Thymus (tissue), 11 donors: Measurements from ENCODE around the gene IL26. TPM values are rescaled to one million over a fixed set of nuclear protein-coding genes. Genes with fewer than 3 reads are reported as not detected.

Experiments
- DNase-seq, 9 donors: peaks; one replicate each; pipeline ENCODE4 v3.0.0-alpha.2; 2013; ENCODE audit warnings: low spot score in 9 of 9, low read depth in 6 of 9, missing footprints in 1 of 9
- H3K27ac ChIP-seq, 2 donors: one replicate each; pipeline ENCODE4 v1.5.1; 2013; ENCODE audit warnings: control low read depth in 1 of 2, low read depth in 1 of 2, low read length in 1 of 2, mild to moderate bottlenecking in 1 of 2, moderate library complexity in 1 of 2
- H3K27me3 ChIP-seq, 2 donors: one replicate each; pipeline ENCODE4 v1.5.1; 2013; ENCODE audit warnings: low read length in 1 of 2; ENCODE audit not compliant: control insufficient read depth in 2 of 2, insufficient read depth in 1 of 2
- H3K36me3 ChIP-seq, 2 donors: one replicate each; pipeline ENCODE4 v1.5.1; 2013; ENCODE audit warnings: low read length in 1 of 2, mild to moderate bottlenecking in 1 of 2, moderate library complexity in 1 of 2; ENCODE audit not compliant: control insufficient read depth in 2 of 2, insufficient read depth in 2 of 2
- H3K4me1 ChIP-seq, 2 donors: one replicate each; pipeline ENCODE4 v1.5.1; 2013; ENCODE audit warnings: low read length in 2 of 2; ENCODE audit not compliant: control insufficient read depth in 2 of 2, insufficient read depth in 2 of 2
- H3K4me3 ChIP-seq, 2 donors: one replicate each; pipeline ENCODE4 v1.5.1; 2013; ENCODE audit warnings: low read length in 2 of 2, control low read depth in 1 of 2, mild to moderate bottlenecking in 1 of 2
- H3K9me3 ChIP-seq, 2 donors: one replicate each; pipeline ENCODE4 v1.5.1; 2013; ENCODE audit warnings: low read length in 1 of 2, mild to moderate bottlenecking in 1 of 2; ENCODE audit not compliant: control insufficient read depth in 2 of 2, insufficient read depth in 1 of 2
- WGBS: extraction: QIAGEN DNeasy Blood & Tissue Kit; methylation state at CpG from one replicate; pipeline ENCODE4 v1.1.7; 2013; 5-methylcytosine and 5-hydroxymethylcytosine counted together
- polyA plus RNA-seq: library from polyadenylated mRNA; stranded (reverse); fragments of 200-250 nt; gene quantifications from one replicate; pipeline ENCODE4 v1.2.3, GENCODE V29; 2013
- total RNA-seq: library from RNA; stranded (reverse); fragments of 120-200 nt; gene quantifications from one replicate; pipeline ENCODE4 v1.2.4, GENCODE V29; 2013
- donor health status: healthy.

The IL26 gene
- total and polyA plus RNA-seq, 2 donors: 0.07 TPM; not detected in 1

DNA sequence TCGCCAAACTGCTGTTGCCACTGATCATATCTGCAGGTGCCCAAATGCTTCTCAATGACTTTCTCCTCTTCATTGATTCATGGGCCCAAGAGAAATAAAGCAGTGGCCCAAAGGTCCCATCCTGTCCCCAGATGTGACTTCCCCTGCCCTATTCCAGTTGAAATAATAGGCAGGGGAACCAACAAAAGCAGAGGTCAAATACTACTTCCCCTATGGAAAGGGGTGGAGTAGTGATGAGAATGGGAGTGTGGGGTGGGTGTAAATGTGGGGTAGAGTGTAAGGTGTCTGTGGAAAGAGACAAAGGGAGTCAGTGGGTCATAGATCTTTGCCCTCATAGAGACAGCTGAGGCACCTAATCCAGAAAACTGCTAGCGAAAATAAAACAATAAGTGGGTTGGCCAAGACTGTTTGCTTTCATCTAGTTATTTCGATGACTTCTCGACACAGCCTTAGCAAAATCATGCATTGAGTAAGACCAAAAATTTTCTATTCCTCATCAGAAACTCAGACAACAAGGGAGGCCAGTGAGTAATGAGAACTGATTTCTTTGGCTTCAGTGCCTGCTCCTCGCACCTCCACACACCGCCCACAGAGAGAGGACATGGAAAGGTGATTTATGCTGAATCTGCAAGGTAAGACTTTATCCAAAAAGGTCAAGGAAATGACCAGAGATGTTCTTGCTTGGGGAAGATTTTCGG, 38.7 kb upstream of the IL26 start:
- 98% methylated on average over 7 of the region's 7 CpGs for WGBS
- Histone ChIP-seq H3K27ac (no peak overlapping the region), H3K4me3 (no peak overlapping the region), H3K9me3 (no peaks in the 10 kb centered on the region), H3K27me3 (no peaks in the 10 kb centered on the region), H3K4me1 (no peaks in the 10 kb centered on the region), H3K36me3 (no peaks in the 10 kb centered on the region)
- no peak for DNase-seq

DNA sequence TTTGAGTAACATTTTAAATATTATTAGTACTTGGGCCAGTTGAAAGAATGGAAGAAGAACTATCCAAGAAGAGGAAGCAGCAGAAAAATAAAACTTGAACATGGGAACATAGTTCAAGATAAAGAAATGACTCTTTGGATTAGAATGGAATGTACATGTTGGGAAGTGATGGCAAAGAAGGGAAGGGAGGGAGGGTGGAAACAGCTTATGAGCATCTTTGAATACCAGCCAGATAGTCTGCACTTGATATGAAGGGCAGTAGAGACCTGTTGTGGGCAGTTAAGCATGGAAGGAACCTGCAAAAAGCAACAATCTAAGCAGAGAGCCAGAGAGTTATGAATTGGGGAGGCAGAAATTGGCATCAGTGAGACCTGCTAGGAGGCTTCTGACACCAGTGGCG, 37.8 kb upstream of the IL26 start:
- DNase-seq: no peak
- Histone ChIP-seq H3K27ac (no peak overlapping the region), H3K9me3 (no peaks in the 10 kb centered on the region), H3K4me1 (no peaks in the 10 kb centered on the region), H3K4me3 (no peak overlapping the region), H3K36me3 (no peaks in the 10 kb centered on the region), H3K27me3 (no peaks in the 10 kb centered on the region)
- 100% methylated on average over 1 of the region's 1 CpG for WGBS

DNA sequence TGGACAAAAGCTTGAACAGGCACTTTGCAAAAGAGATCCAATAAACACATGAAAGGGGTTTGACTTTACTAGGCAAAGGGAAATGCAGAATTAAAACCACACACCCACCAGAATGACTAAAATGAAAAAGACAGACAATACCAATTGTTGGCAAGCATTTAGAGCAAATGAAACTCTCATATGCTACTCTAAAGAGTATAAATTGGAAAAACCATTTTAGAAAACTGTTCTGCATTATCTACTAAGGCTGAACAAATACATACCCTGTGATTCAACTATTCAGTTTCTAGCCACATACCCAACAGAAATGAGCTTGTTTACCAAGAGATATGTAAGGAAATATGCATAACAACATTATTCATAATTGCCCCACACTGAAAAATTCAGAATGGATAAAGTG, 36.3 kb upstream of the IL26 start:
- no peaks in the 10 kb centered on the region for H3K4me1 ChIP-seq
- H3K9me3 ChIP-seq: no peaks in the 10 kb centered on the region
- H3K4me3 ChIP-seq: no peak overlapping the region
- no peaks in the 10 kb centered on the region for H3K27me3 ChIP-seq
- no peak overlapping the region for H3K27ac ChIP-seq
- no peak for DNase-seq
- H3K36me3 ChIP-seq: no peaks in the 10 kb centered on the region

DNA sequence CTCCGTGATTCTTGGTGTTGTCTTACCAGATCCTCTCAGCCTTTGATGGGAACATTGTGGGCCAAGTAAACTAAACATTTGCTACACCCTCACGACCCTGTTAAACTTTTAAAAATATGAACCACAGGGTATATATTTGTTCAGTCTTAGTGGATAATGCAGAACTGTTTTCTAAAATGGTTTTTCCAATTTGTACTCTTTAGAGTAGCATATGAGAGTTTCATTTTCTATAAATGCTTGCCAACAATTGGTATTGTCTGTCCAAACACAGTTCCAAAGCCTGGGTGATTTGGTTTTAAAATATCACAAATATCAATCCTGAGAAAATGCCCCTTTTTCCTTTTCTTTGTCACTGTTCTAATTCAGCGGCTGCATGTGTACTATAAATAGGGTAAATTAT, 34.5 kb upstream of the IL26 start:
- Histone ChIP-seq H3K27ac (no peak overlapping the region), H3K9me3 (no peaks in the 10 kb centered on the region), H3K4me1 (no peaks in the 10 kb centered on the region), H3K36me3 (no peaks in the 10 kb centered on the region), H3K4me3 (no peak overlapping the region), H3K27me3 (no peaks in the 10 kb centered on the region)
- DNase-seq: no peak
- 97% methylated on average over 3 of the region's 3 CpGs for WGBS

DNA sequence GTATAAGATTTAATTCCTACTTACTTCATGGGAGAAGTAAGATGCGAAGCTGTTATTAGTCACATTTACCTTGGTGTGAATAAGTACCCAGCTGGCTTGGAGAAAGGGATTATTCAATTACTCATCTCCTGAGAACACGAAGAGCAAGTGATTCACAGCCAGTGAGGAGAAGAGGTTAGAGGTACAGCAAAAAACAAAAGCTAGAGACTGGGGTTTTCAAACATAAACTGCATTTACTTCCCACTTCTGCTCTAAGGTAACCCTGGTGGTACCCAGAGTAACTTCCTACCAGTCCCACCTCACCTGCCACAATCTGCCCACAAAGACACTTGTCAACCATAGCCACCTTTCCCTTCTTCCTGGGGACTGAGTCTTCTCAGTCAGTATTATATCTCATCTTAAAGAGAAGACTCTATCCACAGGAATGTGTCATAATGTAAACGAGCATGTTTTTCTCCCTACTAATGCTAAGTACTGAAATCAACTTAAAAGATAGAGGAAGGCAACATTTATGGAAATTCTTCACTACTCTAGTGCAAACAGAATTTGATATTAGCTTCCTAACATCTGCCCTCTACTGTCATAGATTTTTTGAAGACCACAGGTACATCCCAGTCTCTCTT, 33.8 kb upstream of the IL26 start:
- no peaks in the 10 kb centered on the region for H3K27me3 ChIP-seq
- DNase-seq: no peak
- H3K4me1 ChIP-seq: no peaks in the 10 kb centered on the region
- H3K36me3 ChIP-seq: no peaks in the 10 kb centered on the region
- 40% methylated on average over 3 of the region's 3 CpGs for WGBS
- H3K4me3 ChIP-seq: no peak overlapping the region
- no peaks in the 10 kb centered on the region for H3K9me3 ChIP-seq
- H3K27ac ChIP-seq: no peak overlapping the region

DNA sequence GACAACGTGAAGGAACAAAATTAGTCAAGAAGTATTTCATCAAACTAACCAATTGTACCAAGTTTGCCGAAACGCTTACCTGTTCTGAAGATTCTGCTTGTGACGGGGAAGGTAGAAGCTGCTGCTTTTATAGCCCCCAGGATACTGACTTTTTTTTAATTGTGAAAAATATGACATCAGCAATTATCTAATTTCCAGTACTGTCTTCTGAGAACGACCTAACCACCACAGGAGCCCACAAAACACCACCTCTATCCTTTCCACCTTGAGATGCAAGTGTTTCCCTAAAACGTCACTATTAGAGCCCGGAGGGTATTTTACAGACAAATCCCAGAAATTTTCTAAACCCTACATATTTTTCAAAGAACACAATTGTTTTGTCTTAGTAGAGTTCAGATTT, 27.9 kb upstream of the IL26 start, which contains the start of gene IL22:
TSS of gene IL22 (minus strand) at position 101 of the 400 bp plus-strand sequence. CDS start 156 bp downstream, outside the sequence.
- WGBS: 93% methylated on average over 7 of the region's 7 CpGs

DNA sequence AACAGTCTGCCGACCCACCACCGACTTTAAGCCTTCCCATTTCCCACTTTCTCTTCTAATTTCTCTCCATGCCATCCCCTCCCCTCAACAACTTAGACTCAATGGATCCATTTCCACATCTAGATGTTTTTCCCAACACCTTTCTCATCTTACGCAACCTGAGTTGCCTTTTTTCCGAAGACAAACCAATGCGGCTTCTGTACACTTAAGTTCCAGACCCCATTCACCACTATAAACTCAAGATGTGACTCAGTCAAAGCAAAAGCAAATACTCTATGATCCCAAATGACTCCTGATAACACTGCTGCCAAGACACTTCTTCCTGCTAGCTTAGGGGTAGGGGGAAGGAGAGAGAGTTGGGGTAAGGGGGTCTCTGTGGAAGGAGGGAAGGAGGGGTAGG, 26.5 kb upstream of the IL26 start:
- Histone ChIP-seq H3K9me3 (no peaks in the 10 kb centered on the region), H3K27ac (no peak overlapping the region), H3K4me3 (no peak overlapping the region), H3K4me1 (no peaks in the 10 kb centered on the region), H3K27me3 (no peaks in the 10 kb centered on the region), H3K36me3 (no peaks in the 10 kb centered on the region)
- DNase-seq: no peak
- WGBS: 97% methylated on average over 5 of the region's 5 CpGs

More for the DNA sequence above, 27.9 kb upstream of the IL26 start, which contains the start of gene IL22:
- Histone ChIP-seq H3K27me3 (no peaks in the 10 kb centered on the region), H3K9me3 (no peaks in the 10 kb centered on the region), H3K27ac (no peak within 1 kb of the TSS), H3K36me3 (no peaks in the 10 kb centered on the region), H3K4me3 (no peak within 1 kb of the TSS), H3K4me1 (no peaks in the 10 kb centered on the region)
- no peak for DNase-seq

DNA sequence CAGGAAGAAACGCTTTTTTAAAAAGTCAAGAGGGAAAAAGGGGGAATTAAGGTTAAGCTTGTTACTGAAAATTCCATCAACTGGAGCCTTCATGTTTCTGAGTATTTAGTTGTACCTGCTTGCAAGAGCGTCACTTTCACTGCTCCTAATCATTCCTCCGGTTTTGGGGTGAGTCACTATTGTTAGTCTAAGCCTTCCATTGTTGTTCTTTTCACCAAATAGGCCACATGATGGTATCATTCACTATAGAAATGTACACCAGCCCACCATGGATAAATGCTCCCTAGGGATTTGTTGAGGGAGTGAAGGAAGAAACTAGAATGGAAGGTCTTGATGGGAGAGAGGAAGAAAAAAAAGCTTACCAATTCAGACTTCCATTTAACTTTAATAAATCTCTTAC, 24.8 kb upstream of the IL26 start:
- 91% methylated on average over 3 of the region's 3 CpGs for WGBS
- H3K4me1 ChIP-seq: no peaks in the 10 kb centered on the region
- DNase-seq: no peak

DNA sequence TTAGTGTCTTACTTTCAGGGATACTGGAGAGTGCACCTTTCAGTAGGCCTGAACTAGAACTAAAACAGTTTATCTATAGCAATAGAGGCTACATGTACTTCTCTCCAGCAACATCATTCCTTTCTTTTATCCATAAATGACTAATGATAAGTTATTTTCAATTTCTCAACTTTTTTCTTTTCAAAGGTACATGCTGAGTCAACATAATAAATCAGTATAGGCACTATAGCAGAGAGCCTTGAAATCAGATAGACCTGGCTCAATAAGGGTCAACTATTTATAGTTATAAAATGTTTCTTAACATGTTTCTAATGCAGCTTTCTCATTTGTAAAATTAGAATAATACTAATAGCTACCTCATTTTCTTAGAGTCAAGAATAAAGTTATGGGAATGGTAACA, 22.2 kb upstream of the IL26 start:
- no peaks in the 10 kb centered on the region for H3K36me3 ChIP-seq
- H3K27me3 ChIP-seq: no peaks in the 10 kb centered on the region
- no peak overlapping the region for H3K27ac ChIP-seq
- no peaks in the 10 kb centered on the region for H3K4me1 ChIP-seq
- DNase-seq: no peak
- no peaks in the 10 kb centered on the region for H3K9me3 ChIP-seq
- H3K4me3 ChIP-seq: no peak overlapping the region

More for the DNA sequence above, 24.8 kb upstream of the IL26 start:
- Histone ChIP-seq H3K9me3 (no peaks in the 10 kb centered on the region), H3K4me3 (no peak overlapping the region), H3K27ac (no peak overlapping the region), H3K27me3 (no peaks in the 10 kb centered on the region), H3K36me3 (no peaks in the 10 kb centered on the region)
